NB4 (cell line): Measurements from ENCODE around the gene COA4.

Source experiments
- CTCF ChIP-seq: IDR thresholded peaks from one replicate; pipeline ENCODE4 v1.5.1; 2012; ENCODE audit warnings: low read depth, low read length
- POLR2A ChIP-seq: IDR thresholded peaks from 2 replicates; pipeline ENCODE4 v1.6.1; 2011; ENCODE audit warnings: mild to moderate bottlenecking; ENCODE audit not compliant: insufficient read length; ENCODE audit errors: extremely low read depth

DNA sequence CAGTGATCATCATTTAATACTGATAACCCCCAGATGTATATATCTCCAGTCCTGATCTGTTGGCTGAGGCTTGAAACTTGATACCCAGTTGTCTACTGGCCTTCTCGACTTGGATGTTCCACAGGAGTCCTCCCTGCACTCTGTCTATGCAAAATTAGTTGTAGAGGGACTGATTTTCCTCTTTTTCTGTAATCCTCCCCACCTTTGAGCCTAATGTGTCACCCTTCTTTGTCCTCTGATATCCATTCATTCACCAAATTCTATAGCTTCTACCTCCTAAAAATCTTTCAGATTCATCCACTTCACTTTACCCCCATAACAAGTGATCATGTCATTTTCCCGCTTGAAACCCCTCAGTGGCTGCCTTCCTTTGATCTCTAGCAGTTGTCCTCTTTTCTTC lies 16.4 kb downstream of the COA4 start:
- no peak for TF ChIP-seq POLR2A
- no peak for TF ChIP-seq CTCF
